Pancreas (tissue), 10 donors: ENCODE measurements around the gene FRZB. TPM values are rescaled to one million over a fixed set of nuclear protein-coding genes. Genes with fewer than 3 reads are reported as not detected.

Experiments
- ATAC-seq, 4 donors: fragments of 200-7000 bp; cut with Tn5 transposase; one replicate each; pipeline versions ENCODE4 v1.8.0 to v1.9.1; 2020; ENCODE audit warnings: mild to moderate bottlenecking in 4 of 4, moderate library complexity in 4 of 4
- DNase-seq, 6 donors: peaks; one replicate each; pipeline ENCODE4 v3.0.0-alpha.2; 2020
- FAIRE-seq: peaks from 2 replicates; lab custom pipeline; 2012; peaks lifted over from hg19 to GRCh38; lab: Jason Lieb, UNC
- H3K27ac ChIP-seq, 4 donors: fragments of 200-600 bp; sonication (generic); 1 replicate in 3 of 4; 2 replicates in 1 of 4; pipeline versions ENCODE4 v1.5.0 to v1.8.0; 2020
- H3K27me3 ChIP-seq, 4 donors: fragments of 200-600 bp; one replicate each; pipeline ENCODE4 v1.8.0; 2021
- H3K36me3 ChIP-seq, 3 donors: fragments of 200-600 bp; sonication (generic) in 1 of 3; one replicate each; pipeline versions ENCODE4 v1.5.0 to v1.8.0; 2020 to 2021
- H3K4me1 ChIP-seq, 3 donors: fragments of 200-600 bp; one replicate each; pipeline ENCODE4 v1.8.0; 2021
- H3K4me3 ChIP-seq, 4 donors: fragments of 200-600 bp; sonication (generic) in 2 of 4; one replicate each; pipeline versions ENCODE4 v1.5.0 to v1.8.0; 2020 to 2021
- H3K9me3 ChIP-seq, 4 donors: fragments of 200-600 bp; one replicate each; pipeline ENCODE4 v1.8.0; 2021
- CTCF ChIP-seq, 4 donors: fragments of 200-600 bp; sonication (generic) in 3 of 4; IDR thresholded peaks; one replicate each; pipeline versions ENCODE4 v1.5.0 to v1.8.0; 2021; ENCODE audit warnings: antibody characterized with exemption in 4 of 4
- WGBS, 2 donors: extraction: QIAGEN DNeasy Blood & Tissue Kit; methylation state at CpG; one replicate each; pipeline ENCODE4 v1.1.7; 2013; 5-methylcytosine and 5-hydroxymethylcytosine counted together
- intact Hi-C, 3 donors: fragments of 100-400 bp; cut with DNase I; formaldehyde crosslinking; loops; one replicate each; pipeline versions ENCODE4 v1.11.1 to v1.14.2; 2022
- polyA plus RNA-seq, 2 donors: library from polyadenylated mRNA; stranded (reverse); fragments of 200-250 nt; gene quantifications; one replicate each; pipeline ENCODE4 v1.2.3, GENCODE V29; 2013
- total RNA-seq, 6 donors: library from RNA; stranded (reverse); fragmentation: NEBNext Ultra II Directional in 4 of 6; extraction: Animal tissue kit (Norgen Biotek cat#: 25700) in 4 of 6; gene quantifications; one replicate each; pipeline versions ENCODE4 v1.2.1 to v1.2.4, GENCODE V29; 2021 to 2023
- donor health status: healthy with polysubstance abuse.
- donor health status: DM: no; HTN: no; CAD: no; lungs with moderate emphysema.
- donor health status: DM: no; HTN: no; CAD: no.
- donor health status: control.
- donor health status: control.
- donor health status: Bipolar disorder and iron deficiency.
- donor health status: DM: yes; HTN: yes; CAD: no.
- donor health status: DM: no; HTN: no; CAD: no.
- donor health status: DM: no; HTN: no; CAD: no.
- donor health status: DM: yes; HTN: yes; CAD: no.

Gene FRZB
- total and polyA plus RNA-seq, 8 donors, result 0.35 to 3.5 (median 0.78) TPM

- WGBS, 2 donors, result 74 to 79% methylated on average over 3 of the region's 3 CpGs
- H3K4me1 ChIP-seq, result no peaks in the 10 kb centered on the region
- no peak for DNase-seq
- intact Hi-C loops, result no loop called here
- TF ChIP-seq CTCF (IDR thresholded peaks at IDR 0.05), result no peak
- H3K9me3 ChIP-seq, result no peaks in the 10 kb centered on the region
- H3K4me3 ChIP-seq, result no peak overlapping the region
- H3K27ac ChIP-seq, result no peak overlapping the region
- no peak for FAIRE-seq
- no peaks in the 10 kb centered on the region for H3K27me3 ChIP-seq
- H3K36me3 ChIP-seq, result no peaks in the 10 kb centered on the region
- ATAC-seq, result no peak
These were observed 34.5 kb downstream of the FRZB start for GRCh38 chr2:182831921-182832320.

- FAIRE-seq (no peak), DNase-seq (no peak), ATAC-seq (no peak)
- no peak overlapping the region for H3K27ac ChIP-seq
- H3K27me3 ChIP-seq, result no peaks in the 10 kb centered on the region
- H3K4me1 ChIP-seq, result no peaks in the 10 kb centered on the region
- H3K36me3 ChIP-seq, result no peaks in the 10 kb centered on the region
- H3K9me3 ChIP-seq, result no peaks in the 10 kb centered on the region
- TF ChIP-seq CTCF (IDR thresholded peaks at IDR 0.05), result no peak
- intact Hi-C loops, result no loop called here
- H3K4me3 ChIP-seq, result no peak overlapping the region
These were observed 35.3 kb downstream of the FRZB start for GRCh38 chr2:182831101-182831500.

GRCh38 chr2:182827182-182827879 lies 39.1 kb downstream of the FRZB start:
- Histone ChIP-seq H3K4me3 (no peak overlapping the region), H3K4me1 (peaks cover 0 to 11% (median 3%) of the 10 kb centered on the region in 3 donors), H3K36me3 (no peaks in the 10 kb centered on the region), H3K9me3 (no peaks in the 10 kb centered on the region), H3K27me3 (no peaks in the 10 kb centered on the region), H3K27ac (no peak overlapping the region)
- TF ChIP-seq CTCF (IDR thresholded peaks at IDR 0.05), result no peak
- 88 to 89% methylated on average over 2 of the region's 2 CpGs for WGBS, 2 donors
- DNase-seq, result no peak
- intact Hi-C loops, result no loop called here
- ATAC-seq, result no peak
- no peak for FAIRE-seq

- DNase-seq, result no peak
- Histone ChIP-seq H3K27me3 (no peaks in the 10 kb centered on the region), H3K4me1 (peaks cover 0 to 11% (median 3%) of the 10 kb centered on the region in 3 donors), H3K4me3 (no peak overlapping the region), H3K36me3 (no peaks in the 10 kb centered on the region), H3K27ac (no peak overlapping the region), H3K9me3 (no peaks in the 10 kb centered on the region)
- ATAC-seq, result no peak
- 91 to 94% methylated on average over 3 of the region's 3 CpGs for WGBS, 2 donors
- intact Hi-C loops, result no loop called here
- no peak for TF ChIP-seq CTCF (IDR thresholded peaks at IDR 0.05)
- FAIRE-seq, result no peak
These were observed 39.9 kb downstream of the FRZB start for GRCh38 chr2:182826496-182826895.

GRCh38 chr2:182826064-182826463 lies 40.4 kb downstream of the FRZB start:
- no peak for TF ChIP-seq CTCF (IDR thresholded peaks at IDR 0.05)
- no peak for DNase-seq
- no peak for ATAC-seq
- Histone ChIP-seq H3K4me1 (peaks cover 0 to 11% (median 3%) of the 10 kb centered on the region in 3 donors), H3K9me3 (no peaks in the 10 kb centered on the region), H3K27ac (no peak overlapping the region), H3K27me3 (no peaks in the 10 kb centered on the region), H3K36me3 (no peaks in the 10 kb centered on the region), H3K4me3 (no peak overlapping the region)
- intact Hi-C loops, result no loop called here
- no peak for FAIRE-seq
- 28 to 49% methylated on average over 1 of the region's 1 CpG for WGBS, 2 donors
